ENCODE data around the gene SLMAP. TPM values are rescaled to one million over a fixed set of nuclear protein-coding genes. Genes with fewer than 3 reads are reported as not detected.

The SLMAP gene
- polyA plus RNA-seq, 4 donors: 39.5 to 59.4 (median 45.9) TPM

DNA sequence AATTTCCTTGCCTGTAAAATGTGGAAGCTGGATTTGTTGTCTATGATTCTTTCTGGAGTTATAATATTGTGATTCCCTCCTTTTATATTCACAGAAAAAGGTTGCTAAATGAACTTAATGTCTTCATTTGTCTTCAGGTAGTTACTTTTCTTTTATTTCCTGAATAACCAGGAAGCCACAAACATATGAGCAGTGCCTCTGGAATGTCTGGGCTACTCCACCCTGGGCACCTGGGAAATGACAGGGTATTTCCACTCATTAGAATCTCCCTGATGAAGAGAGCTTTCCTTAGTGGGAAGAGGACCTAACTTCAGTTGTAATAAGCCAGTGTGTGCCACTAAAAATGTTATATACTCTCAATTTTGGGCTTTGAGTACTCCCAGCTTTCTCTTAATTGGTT lies 3.8 kb upstream of the SLMAP start:
- DNase-seq (ENCODE audit: low read depth in 4 of 4, low spot score in 2 of 4): no peak

- DNase-seq (ENCODE audit: low read depth in 4 of 4, low spot score in 2 of 4): no peak
Observed at GRCh38 chr3:57753016-57753415, 3.1 kb upstream of the SLMAP start.

DNA sequence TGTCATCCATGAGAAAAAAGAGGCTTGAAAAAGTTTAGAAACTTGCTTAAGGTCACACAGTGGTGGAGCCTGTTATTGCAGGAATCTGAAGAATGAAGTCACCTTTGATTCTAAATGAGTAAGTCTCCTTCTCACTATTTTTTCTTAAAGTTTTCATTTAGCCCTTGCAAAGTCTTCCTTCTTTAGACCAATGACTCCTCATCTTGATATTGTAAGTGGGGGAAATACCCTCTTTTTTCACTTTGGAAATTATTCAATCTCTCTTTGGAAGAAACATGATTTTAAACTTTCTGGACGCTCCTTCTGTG lies 787 bp upstream of the SLMAP start:
- no peak for DNase-seq (ENCODE audit: low read depth in 4 of 4, low spot score in 2 of 4)

GRCh38 chr3:57756528-57757401 lies 656 bp downstream of the SLMAP start:
- peak in 2 of 4 donors; percentile 24 to 29 for DNase-seq (ENCODE audit: low read depth in 4 of 4, low spot score in 2 of 4)

GRCh38 chr3:57757642-57758297 lies 1.7 kb downstream of the SLMAP start:
- peak in 3 of 4 donors; percentile 11 to 33 (median 29) for DNase-seq (ENCODE audit: low read depth in 4 of 4, low spot score in 2 of 4)

DNA sequence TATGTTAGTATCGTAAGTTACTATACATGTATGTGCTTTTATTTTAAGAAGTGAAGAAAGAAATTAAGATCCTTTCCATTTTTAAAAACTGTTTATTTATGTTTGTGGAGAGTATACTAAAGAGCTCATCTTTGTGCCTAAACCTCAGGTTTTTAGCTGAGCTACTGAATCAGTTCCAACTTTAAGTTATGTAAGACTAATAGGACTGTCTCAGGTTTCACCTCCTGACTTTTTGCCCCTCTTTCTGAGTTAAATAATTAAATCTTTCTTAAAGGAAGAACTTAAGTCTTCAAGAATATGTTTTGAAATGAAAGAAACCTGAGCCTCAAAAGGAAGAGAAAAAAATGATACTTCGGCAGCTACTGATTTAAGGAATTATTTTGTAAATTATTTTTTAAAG lies 2.6 kb downstream of the SLMAP start:
- DNase-seq (ENCODE audit: low read depth in 4 of 4, low spot score in 2 of 4): no peak

- no peak for DNase-seq (ENCODE audit: low read depth in 4 of 4, low spot score in 2 of 4)
Observed at GRCh38 chr3:57764794-57765193, 8.7 kb downstream of the SLMAP start.

DNA sequence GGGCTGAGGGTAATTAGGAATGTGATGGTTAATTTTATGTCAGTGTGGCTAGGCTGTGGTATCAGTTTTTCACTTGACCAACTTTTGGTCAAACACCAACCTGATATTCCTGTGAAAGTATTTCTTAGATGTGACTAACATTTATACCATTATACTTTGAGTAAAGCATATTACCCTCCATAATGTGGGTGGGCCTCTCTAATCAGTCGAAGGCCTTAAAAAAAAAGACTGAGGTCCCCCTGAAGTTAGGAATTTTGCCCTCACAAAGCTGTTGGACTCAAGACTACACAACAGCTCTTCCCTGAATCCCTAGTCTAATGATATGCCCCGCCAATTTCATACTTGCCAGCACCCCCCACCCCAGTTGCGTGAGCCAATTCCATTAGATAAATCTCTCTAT lies 12.5 kb downstream of the SLMAP start:
- DNase-seq (ENCODE audit: low read depth in 4 of 4, low spot score in 2 of 4): no peak

GRCh38 chr3:57770009-57770827 lies 14.1 kb downstream of the SLMAP start:
- DNase-seq (ENCODE audit: low read depth in 4 of 4, low spot score in 2 of 4): no peak

- no peak for DNase-seq (ENCODE audit: low read depth in 4 of 4, low spot score in 2 of 4)
Observed at GRCh38 chr3:57772251-57772650, 16.1 kb downstream of the SLMAP start.

GRCh38 chr3:57777774-57778173 lies 21.7 kb downstream of the SLMAP start:
- DNase-seq (ENCODE audit: low read depth in 4 of 4, low spot score in 2 of 4): no peak

- no peak for DNase-seq (ENCODE audit: low read depth in 4 of 4, low spot score in 2 of 4)
Observed at GRCh38 chr3:57778494-57778893, 22.4 kb downstream of the SLMAP start.

GRCh38 chr3:57779666-57780065 lies 23.6 kb downstream of the SLMAP start:
- no peak for DNase-seq (ENCODE audit: low read depth in 4 of 4, low spot score in 2 of 4)

GRCh38 chr3:57783186-57784088 lies 27.3 kb downstream of the SLMAP start:
- DNase-seq (ENCODE audit: low read depth in 4 of 4, low spot score in 2 of 4): no peak

- no peak for DNase-seq (ENCODE audit: low read depth in 4 of 4, low spot score in 2 of 4)
Observed at GRCh38 chr3:57784089-57784735, 28.1 kb downstream of the SLMAP start.

DNA sequence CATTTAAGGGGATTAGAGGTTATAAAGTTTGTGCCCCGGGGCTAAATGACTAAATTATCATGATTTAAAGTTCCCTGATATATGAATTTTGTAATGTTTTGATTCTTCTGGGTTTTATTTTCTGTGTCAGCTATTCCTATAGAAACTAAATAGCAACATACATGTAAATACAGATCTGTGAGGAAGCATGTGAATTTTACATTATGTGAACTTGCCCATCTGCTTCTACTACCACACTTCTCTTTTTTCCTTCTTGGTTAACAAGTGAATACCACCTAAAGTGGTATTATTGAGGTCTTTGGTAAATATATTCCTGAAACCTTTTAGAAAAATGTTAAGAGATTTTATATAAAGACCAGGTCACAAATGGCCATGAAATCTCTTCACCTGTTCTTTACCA lies 29.3 kb downstream of the SLMAP start:
- no peak for DNase-seq (ENCODE audit: low read depth in 4 of 4, low spot score in 2 of 4)

- DNase-seq (ENCODE audit: low read depth in 4 of 4, low spot score in 2 of 4): no peak
Observed at GRCh38 chr3:57787867-57788623, 31.9 kb downstream of the SLMAP start.

DNA sequence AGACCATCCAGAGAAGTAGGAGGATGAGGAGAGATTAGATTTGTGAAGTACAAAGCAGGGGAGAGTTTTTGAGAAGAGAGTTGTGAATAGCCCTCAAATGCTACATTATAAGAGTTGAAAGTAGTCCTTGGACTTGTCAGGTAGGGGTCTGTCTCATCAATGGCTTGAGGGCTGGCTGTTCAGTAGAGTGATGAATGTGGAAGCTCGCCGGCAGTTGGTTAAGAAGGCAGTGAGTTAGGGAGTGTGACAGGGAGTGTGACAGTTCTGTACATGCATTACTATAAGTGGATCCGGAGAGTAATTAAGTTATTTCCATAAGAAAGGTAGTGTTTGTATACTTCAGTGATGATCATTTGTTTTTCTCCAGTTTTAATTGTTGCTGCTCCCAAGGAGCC lies 32.5 kb downstream of the SLMAP start:
- DNase-seq (ENCODE audit: low read depth in 4 of 4, low spot score in 2 of 4): no peak

DNA sequence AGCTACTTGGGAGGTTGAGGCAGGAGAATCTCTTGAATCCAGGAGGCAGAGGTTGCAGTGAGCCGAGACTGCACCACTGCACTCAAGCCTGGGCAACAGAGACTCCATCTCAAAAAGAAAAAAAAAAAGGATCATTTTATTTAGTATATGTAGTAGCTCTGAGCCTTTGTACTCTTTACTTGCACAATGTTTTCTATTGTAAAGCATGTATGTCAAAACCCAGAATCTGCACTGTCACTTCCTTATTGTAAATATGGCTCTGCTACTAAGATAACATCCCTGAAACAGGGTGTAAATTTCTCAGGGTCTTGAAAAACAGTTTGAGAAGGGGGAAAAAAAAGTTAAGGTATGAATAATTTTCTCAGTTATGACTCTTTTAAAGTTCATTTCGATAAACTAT lies 35.1 kb downstream of the SLMAP start:
- no peak for DNase-seq (ENCODE audit: low read depth in 4 of 4, low spot score in 2 of 4)
